OCI-LY7 (cell line): ENCODE data around the gene RCAN3.

Experiments
- CTCF ChIP-seq: fragments of 200-600 bp; sonication (generic); conservative IDR thresholded peaks from 2 replicates; pipeline ENCODE4 v1.5.1; 2014; ENCODE audit warnings: mild to moderate bottlenecking, antibody characterized with exemption, low read length, moderate library complexity, mixed read lengths
- EZH2phosphoT487 ChIP-seq: fragments of 200-600 bp; sonication (generic); IDR thresholded peaks from 2 replicates; pipeline ENCODE4 v1.6.1; 2018; ENCODE audit warnings: low read depth, borderline replicate concordance, mild to moderate bottlenecking, mixed run types, antibody characterized with exemption, low read length, moderate library complexity, mixed read lengths

GRCh38 chr1:24465099-24465498 is 37.5 kb upstream of the RCAN3 start:
- TF ChIP-seq CTCF (no peak), EZH2phosphoT487 (no peak)
